Nephron progenitor cell (in vitro differentiated cells): Measurements from ENCODE around the gene KRT81.

Source experiments
- DNase-seq: peaks from one replicate; pipeline ENCODE4 v3.0.0; 2021
- H3K27ac Mint-ChIP-seq: 2 replicates; pipeline ENCODE4 v1.8.0; 2021; ENCODE audit warnings: mild to moderate bottlenecking, moderate library complexity, mixed read lengths
- H3K27me3 Mint-ChIP-seq: 2 replicates; pipeline ENCODE4 v1.8.0; 2021; ENCODE audit warnings: mild to moderate bottlenecking, low read depth, mixed read lengths; ENCODE audit not compliant: poor library complexity
- H3K36me3 Mint-ChIP-seq: 2 replicates; pipeline ENCODE4 v1.8.0; 2021; ENCODE audit warnings: low read depth, mixed read lengths
- H3K4me1 Mint-ChIP-seq: 2 replicates; pipeline ENCODE4 v1.8.0; 2021; ENCODE audit warnings: mixed read lengths
- H3K4me3 Mint-ChIP-seq: 2 replicates; pipeline ENCODE4 v1.8.0; 2021; ENCODE audit warnings: mild to moderate bottlenecking, moderate library complexity, mixed read lengths
- H3K9me3 Mint-ChIP-seq: 2 replicates; pipeline ENCODE4 v1.8.0; 2021; ENCODE audit warnings: mild to moderate bottlenecking, moderate library complexity, mixed read lengths
- TF ChIP-seq, protein P1 (sequence below): fragments of 200-600 bp; sonication (generic); IDR thresholded peaks from 2 replicates; pipeline ENCODE4 v1.5.0; 2021; ENCODE audit warnings: antibody characterized with exemption

KRT81 gene

DNA sequence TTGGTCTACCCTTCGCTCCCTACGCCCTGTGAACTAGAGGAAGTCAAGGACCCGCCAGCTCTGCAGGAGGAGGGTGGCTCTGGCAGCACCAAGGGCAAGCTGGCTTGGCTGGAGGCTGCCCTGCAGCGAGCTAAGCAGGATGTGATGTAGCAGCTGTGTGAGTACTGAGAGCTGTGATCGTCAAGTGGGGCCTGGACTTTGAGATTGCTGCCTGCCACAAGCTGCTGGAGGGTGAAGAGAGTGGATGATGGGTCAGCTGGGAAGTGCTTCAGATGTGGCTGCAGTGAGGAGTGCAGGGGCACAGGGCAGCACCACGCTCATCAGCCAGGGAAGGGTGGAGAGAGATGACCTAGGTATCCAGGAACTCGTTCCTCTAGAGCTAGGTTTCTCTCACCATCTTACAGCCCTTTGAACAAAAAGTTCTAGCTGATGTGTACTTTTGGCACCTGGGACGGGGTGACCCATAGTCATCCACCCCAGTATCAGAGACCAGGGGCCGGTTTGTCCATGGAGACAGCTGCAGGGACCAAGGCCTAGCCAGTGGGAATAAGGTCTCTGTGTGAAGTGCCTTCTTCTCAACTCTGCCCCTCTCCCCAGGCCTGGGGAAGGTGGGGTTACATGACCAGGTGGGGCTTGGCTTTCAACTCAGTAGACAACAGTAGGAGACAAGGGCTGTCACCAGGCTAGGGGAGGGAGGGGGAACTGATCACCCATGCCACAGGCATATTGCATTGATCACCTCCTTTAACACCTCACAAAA is 13.7 kb downstream of the KRT81 start:
- no peaks in the 10 kb centered on the region for H3K36me3 Mint-ChIP-seq
- no peak for DNase-seq
- no peak overlapping the region for H3K4me3 Mint-ChIP-seq
- H3K27ac Mint-ChIP-seq = no peak overlapping the region
- H3K27me3 Mint-ChIP-seq = peaks cover 59% of the 10 kb centered on the region
- no peaks in the 10 kb centered on the region for H3K9me3 Mint-ChIP-seq
- TF ChIP-seq, protein P1, sequence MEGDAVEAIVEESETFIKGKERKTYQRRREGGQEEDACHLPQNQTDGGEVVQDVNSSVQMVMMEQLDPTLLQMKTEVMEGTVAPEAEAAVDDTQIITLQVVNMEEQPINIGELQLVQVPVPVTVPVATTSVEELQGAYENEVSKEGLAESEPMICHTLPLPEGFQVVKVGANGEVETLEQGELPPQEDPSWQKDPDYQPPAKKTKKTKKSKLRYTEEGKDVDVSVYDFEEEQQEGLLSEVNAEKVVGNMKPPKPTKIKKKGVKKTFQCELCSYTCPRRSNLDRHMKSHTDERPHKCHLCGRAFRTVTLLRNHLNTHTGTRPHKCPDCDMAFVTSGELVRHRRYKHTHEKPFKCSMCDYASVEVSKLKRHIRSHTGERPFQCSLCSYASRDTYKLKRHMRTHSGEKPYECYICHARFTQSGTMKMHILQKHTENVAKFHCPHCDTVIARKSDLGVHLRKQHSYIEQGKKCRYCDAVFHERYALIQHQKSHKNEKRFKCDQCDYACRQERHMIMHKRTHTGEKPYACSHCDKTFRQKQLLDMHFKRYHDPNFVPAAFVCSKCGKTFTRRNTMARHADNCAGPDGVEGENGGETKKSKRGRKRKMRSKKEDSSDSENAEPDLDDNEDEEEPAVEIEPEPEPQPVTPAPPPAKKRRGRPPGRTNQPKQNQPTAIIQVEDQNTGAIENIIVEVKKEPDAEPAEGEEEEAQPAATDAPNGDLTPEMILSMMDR = no peak
- H3K4me1 Mint-ChIP-seq = peaks cover 29% of the 10 kb centered on the region

GRCh38 chr12:52275686-52276085 is 15.6 kb downstream of the KRT81 start:
- Mint-ChIP-seq H3K36me3 (no peaks in the 10 kb centered on the region), H3K4me1 (peaks cover 21% of the 10 kb centered on the region), H3K27ac (no peak overlapping the region), H3K9me3 (no peaks in the 10 kb centered on the region), H3K4me3 (no peak overlapping the region), H3K27me3 (peaks cover 64% of the 10 kb centered on the region)
- TF ChIP-seq, protein P1 = no peak
- DNase-seq = no peak

GRCh38 chr12:52274521-52275120 is 16.7 kb downstream of the KRT81 start, which contains the start of gene KRT86:
TSS of gene KRT86 (plus strand) at chr12:52274645. CDS start at chr12:52301917, 27,272 bp downstream.
- peaks cover 67% of the 10 kb centered on the region for H3K27me3 Mint-ChIP-seq

GRCh38 chr12:52271158-52271557 is 20.2 kb downstream of the KRT81 start:
- Mint-ChIP-seq H3K9me3 (no peaks in the 10 kb centered on the region), H3K27ac (no peak overlapping the region), H3K4me1 (peaks cover 7% of the 10 kb centered on the region), H3K4me3 (no peak overlapping the region), H3K27me3 (peaks cover 53% of the 10 kb centered on the region), H3K36me3 (no peaks in the 10 kb centered on the region)
- TF ChIP-seq, protein P1 = no peak
- DNase-seq = no peak

More at GRCh38 chr12:52274521-52275120, 16.7 kb downstream of the KRT81 start, which contains the start of gene KRT86:
- Mint-ChIP-seq H3K27ac (no peak within 1 kb of the TSS), H3K4me1 (peaks cover 14% of the 10 kb centered on the region), H3K9me3 (no peaks in the 10 kb centered on the region), H3K36me3 (no peaks in the 10 kb centered on the region), H3K4me3 (no peak within 1 kb of the TSS)
- no peak for DNase-seq
- TF ChIP-seq, protein P1 = no peak

- peaks cover 7% of the 10 kb centered on the region for H3K4me1 Mint-ChIP-seq
- no peak overlapping the region for H3K4me3 Mint-ChIP-seq
- no peak overlapping the region for H3K27ac Mint-ChIP-seq
- H3K36me3 Mint-ChIP-seq = no peaks in the 10 kb centered on the region
- DNase-seq = no peak
- H3K9me3 Mint-ChIP-seq = no peaks in the 10 kb centered on the region
- TF ChIP-seq, protein P1 = no peak
- peaks cover 47% of the 10 kb centered on the region for H3K27me3 Mint-ChIP-seq
Measured at GRCh38 chr12:52270541-52271070, 20.7 kb downstream of the KRT81 start.
